ENCODE measurements around the gene PLEKHO1. TPM values are rescaled to one million over a fixed set of nuclear protein-coding genes. Genes with fewer than 3 reads are reported as not detected.

PLEKHO1 gene
- total and polyA plus RNA-seq, 12 donors, result 36.2 to 298 (median 79.9) TPM

- Histone ChIP-seq H3K9me3 (replicated peaks in 1 of 3) (no peaks in the 10 kb centered on the region), H3K27ac (peak overlapping the region; percentile 29 to 97 (median 95)), H3K36me3 (replicated peaks in 1 of 2) (peaks cover 0 to 16% of the 10 kb centered on the region in 2 donors), H3K27me3 (no peaks in the 10 kb centered on the region), H3K4me1 (replicated peaks in 1 of 2) (peaks cover 22 to 64% of the 10 kb centered on the region in 2 donors), H3K4me3 (peak overlapping the region in 3 of 4 donors; percentile 58 to 97 (median 78))
- intact Hi-C loops (cut with DNase I), result no loop called here
- TF ChIP-seq CTCF (IDR thresholded peaks at IDR 0.05) (no peak), POLR2A (IDR thresholded peaks at IDR 0.05) (peak in 1 of 2 donors; percentile 5)
- WGBS, 4 donors, result 0 to 1% (median 0%) methylated on average over 5 to 114 of the region's 114 CpGs
- peak in 4 of 7 donors; percentile 43 to 60 (median 57) for DNase-seq
Measured at GRCh38 chr1:150150133-150151021, 661 bp downstream of the PLEKHO1 start.

- H3K36me3 ChIP-seq (replicated peaks in 1 of 2), result peaks cover 0 to 27% of the 10 kb centered on the region in 2 donors
- intact Hi-C loops (cut with DNase I), result no loop called here
- peak in 6 of 7 donors; percentile 51 to 69 (median 60) for DNase-seq
- H3K4me3 ChIP-seq, result peak overlapping the region in 3 of 4 donors; percentile 13 to 97 (median 58)
- H3K27me3 ChIP-seq, result no peaks in the 10 kb centered on the region
- 12 to 24% (median 16%) methylated on average over 15 of the region's 15 CpGs for WGBS, 4 donors
- peak overlapping the region; percentile 71 to 97 (median 95) for H3K27ac ChIP-seq
- TF ChIP-seq CTCF (IDR thresholded peaks at IDR 0.05) (no peak), POLR2A (IDR thresholded peaks at IDR 0.05) (peak in 1 of 2 donors; percentile 57)
- peaks cover 22 to 60% of the 10 kb centered on the region in 2 donors for H3K4me1 ChIP-seq (replicated peaks in 1 of 2)
- no peaks in the 10 kb centered on the region for H3K9me3 ChIP-seq (replicated peaks in 1 of 3)
Measured at GRCh38 chr1:150151291-150152181, 1.8 kb downstream of the PLEKHO1 start.

- H3K9me3 ChIP-seq (replicated peaks in 1 of 3), result no peaks in the 10 kb centered on the region
- intact Hi-C loops (cut with DNase I), result no loop called here
Measured at GRCh38 chr1:150152182-150152536, 2.4 kb downstream of the PLEKHO1 start.

More at GRCh38 chr1:150152182-150152536, 2.4 kb downstream of the PLEKHO1 start:
- Histone ChIP-seq H3K4me1 (replicated peaks in 1 of 2) (peaks cover 22 to 60% of the 10 kb centered on the region in 2 donors), H3K36me3 (replicated peaks in 1 of 2) (peaks cover 0 to 34% of the 10 kb centered on the region in 2 donors), H3K27me3 (no peaks in the 10 kb centered on the region), H3K27ac (peak overlapping the region in 4 of 5 donors; percentile 71 to 97 (median 96)), H3K4me3 (peak overlapping the region in 1 of 4 donors; percentile 97)
- TF ChIP-seq CTCF (IDR thresholded peaks at IDR 0.05) (no peak), POLR2A (IDR thresholded peaks at IDR 0.05) (no peak)
- 52 to 62% (median 55%) methylated on average over 2 of the region's 2 CpGs for WGBS, 4 donors
- DNase-seq, result no peak

Measured in adrenal gland (tissue), 12 donors.